Measurements from ENCODE around the gene TEAD1. TPM values are rescaled to one million over a fixed set of nuclear protein-coding genes. Genes with fewer than 3 reads are reported as not detected.
A peak's percentile ranks its signal among the peaks of the same experiment; 100 is the strongest.

Gene TEAD1
- total RNA-seq, 2 experiments from 2014 or later, result 0.59 to 0.65 TPM

- Mint-ChIP-seq H3K27me3 (peaks cover 62% of the 10 kb centered on the region), H3K4me3 (no peak overlapping the region), H3K4me1 (peaks cover 12% of the 10 kb centered on the region), H3K36me3 (ENCODE audit: low read depth) (no peaks in the 10 kb centered on the region), H3K27ac (no peak overlapping the region), H3K9me3 (ENCODE audit: low read depth) (no peaks in the 10 kb centered on the region)
- no peak for ATAC-seq
- ChIA-PET POLR2A (interaction anchor here (0.7 kb wide), 1 partner anchor 309 kb away, joined by 3 read pairs; no protein-coding TSS in a partner anchor), CTCF (interaction anchor here (1.4 kb wide), 1 partner anchor 13 kb away, joined by 3 read pairs; no protein-coding TSS in a partner anchor)
- intact Hi-C loops (cut with DNase I, micrococcal nuclease), result loop anchor here (5.0 to 10.0 kb wide), 3 partner anchors 206 to 1054 kb away; partner anchors contain the start of genes FAR1 (in 1 of the 2) and GALNT18 (in 1 of the 2)
- no peak for DNase-seq
These were observed 4.8 kb downstream of the TEAD1 start for GRCh38 chr11:12678991-12679390.

- no peak for ATAC-seq
- CTCF ChIA-PET, result interaction anchor here (1.4 kb wide), 1 partner anchor 13 kb away, joined by 3 read pairs; no protein-coding TSS in a partner anchor
- Mint-ChIP-seq H3K4me1 (peaks cover 12% of the 10 kb centered on the region), H3K27ac (no peak overlapping the region), H3K27me3 (peaks cover 65% of the 10 kb centered on the region), H3K9me3 (ENCODE audit: low read depth) (no peaks in the 10 kb centered on the region), H3K4me3 (no peak overlapping the region), H3K36me3 (ENCODE audit: low read depth) (no peaks in the 10 kb centered on the region)
- DNase-seq, result no peak
- intact Hi-C loops (cut with DNase I, micrococcal nuclease), result loop anchor here (5.0 to 10.0 kb wide), 3 partner anchors 205 to 1055 kb away; partner anchors contain the start of genes FAR1 (in 1 of the 2) and GALNT18 (in 1 of the 2)
- POLR2A ChIA-PET, result no interaction called here
These were observed 5.2 kb downstream of the TEAD1 start for GRCh38 chr11:12679471-12679870.

GRCh38 chr11:12680246-12680939, 6.2 kb downstream of the TEAD1 start:
- peaks cover 10% of the 10 kb centered on the region for H3K4me1 Mint-ChIP-seq
- intact Hi-C loops (cut with DNase I, micrococcal nuclease), result no loop called here
- no peak overlapping the region for H3K4me3 Mint-ChIP-seq
- DNase-seq (peak; percentile 37), ATAC-seq (no peak)
- H3K36me3 Mint-ChIP-seq (ENCODE audit: low read depth), result no peaks in the 10 kb centered on the region
- H3K27me3 Mint-ChIP-seq, result peaks cover 66% of the 10 kb centered on the region
- no peak overlapping the region for H3K27ac Mint-ChIP-seq
- H3K9me3 Mint-ChIP-seq (ENCODE audit: low read depth), result no peaks in the 10 kb centered on the region
- POLR2A ChIA-PET, result no interaction called here
- CTCF ChIA-PET, result no interaction called here

GRCh38 chr11:12680940-12681258, 6.7 kb downstream of the TEAD1 start:
- ChIA-PET POLR2A (no interaction called here), CTCF (interaction anchor here (0.6 kb wide), 1 partner anchor 690 kb away, joined by 3 read pairs; no protein-coding TSS in a partner anchor)
- no peak for DNase-seq
- Mint-ChIP-seq H3K9me3 (ENCODE audit: low read depth) (no peaks in the 10 kb centered on the region), H3K36me3 (ENCODE audit: low read depth) (no peaks in the 10 kb centered on the region), H3K27me3 (peaks cover 64% of the 10 kb centered on the region), H3K27ac (no peak overlapping the region), H3K4me3 (no peak overlapping the region), H3K4me1 (peaks cover 9% of the 10 kb centered on the region)
- no peak for ATAC-seq
- intact Hi-C loops (cut with DNase I, micrococcal nuclease), result no loop called here

- DNase-seq (no peak), ATAC-seq (no peak)
- intact Hi-C loops (cut with DNase I, micrococcal nuclease), result no loop called here
- no peak overlapping the region for H3K4me3 Mint-ChIP-seq
- CTCF ChIA-PET, result interaction anchor here (0.6 kb wide), 1 partner anchor 691 kb away, joined by 3 read pairs; no protein-coding TSS in a partner anchor
- peaks cover 15% of the 10 kb centered on the region for H3K4me1 Mint-ChIP-seq
- no peaks in the 10 kb centered on the region for H3K36me3 Mint-ChIP-seq (ENCODE audit: low read depth)
- POLR2A ChIA-PET, result no interaction called here
- H3K27ac Mint-ChIP-seq, result no peak overlapping the region
- peaks cover 58% of the 10 kb centered on the region for H3K27me3 Mint-ChIP-seq
- no peaks in the 10 kb centered on the region for H3K9me3 Mint-ChIP-seq (ENCODE audit: low read depth)
These were observed 7.2 kb downstream of the TEAD1 start for GRCh38 chr11:12681466-12681865.

GRCh38 chr11:12682288-12682687, 8.1 kb downstream of the TEAD1 start:
- intact Hi-C loops (cut with DNase I, micrococcal nuclease), result no loop called here
- CTCF ChIA-PET, result no interaction called here

GRCh38 chr11:12682737-12683500, 8.7 kb downstream of the TEAD1 start:
- intact Hi-C loops (cut with DNase I, micrococcal nuclease), result no loop called here
- ATAC-seq (no peak), DNase-seq (no peak)
- CTCF ChIA-PET, result interaction anchor here (0.8 kb wide), 1 partner anchor 12 kb away, joined by 3 read pairs; no protein-coding TSS in a partner anchor
- no peaks in the 10 kb centered on the region for H3K9me3 Mint-ChIP-seq (ENCODE audit: low read depth)
- H3K27ac Mint-ChIP-seq, result no peak overlapping the region
- H3K4me3 Mint-ChIP-seq, result no peak overlapping the region
- POLR2A ChIA-PET, result no interaction called here
- peaks cover 55% of the 10 kb centered on the region for H3K27me3 Mint-ChIP-seq
- peaks cover 20% of the 10 kb centered on the region for H3K4me1 Mint-ChIP-seq
- H3K36me3 Mint-ChIP-seq (ENCODE audit: low read depth), result no peaks in the 10 kb centered on the region

More at GRCh38 chr11:12682288-12682687, 8.1 kb downstream of the TEAD1 start:
- POLR2A ChIA-PET, result no interaction called here
- H3K27me3 Mint-ChIP-seq, result peaks cover 60% of the 10 kb centered on the region
- DNase-seq, result no peak
- H3K27ac Mint-ChIP-seq, result no peak overlapping the region
- H3K4me1 Mint-ChIP-seq, result peaks cover 20% of the 10 kb centered on the region
- ATAC-seq, result no peak
- H3K36me3 Mint-ChIP-seq (ENCODE audit: low read depth), result no peaks in the 10 kb centered on the region
- H3K4me3 Mint-ChIP-seq, result no peak overlapping the region
- H3K9me3 Mint-ChIP-seq (ENCODE audit: low read depth), result no peaks in the 10 kb centered on the region

GRCh38 chr11:12683874-12684273, 9.7 kb downstream of the TEAD1 start:
- POLR2A ChIA-PET, result no interaction called here
- no peak overlapping the region for H3K27ac Mint-ChIP-seq
- H3K9me3 Mint-ChIP-seq (ENCODE audit: low read depth), result no peaks in the 10 kb centered on the region

GRCh38 chr11:12684315-12684714, 10.1 kb downstream of the TEAD1 start:
- ChIA-PET POLR2A (no interaction called here), CTCF (no interaction called here)
- Mint-ChIP-seq H3K4me1 (peaks cover 20% of the 10 kb centered on the region), H3K36me3 (ENCODE audit: low read depth) (no peaks in the 10 kb centered on the region), H3K4me3 (no peak overlapping the region), H3K9me3 (ENCODE audit: low read depth) (no peaks in the 10 kb centered on the region), H3K27me3 (peaks cover 54% of the 10 kb centered on the region), H3K27ac (no peak overlapping the region)
- ATAC-seq (no peak), DNase-seq (no peak)
- intact Hi-C loops (cut with DNase I, micrococcal nuclease), result no loop called here

More at GRCh38 chr11:12683874-12684273, 9.7 kb downstream of the TEAD1 start:
- intact Hi-C loops (cut with DNase I, micrococcal nuclease), result no loop called here
- DNase-seq (no peak), ATAC-seq (no peak)
- CTCF ChIA-PET, result no interaction called here
- peaks cover 20% of the 10 kb centered on the region for H3K4me1 Mint-ChIP-seq
- peaks cover 54% of the 10 kb centered on the region for H3K27me3 Mint-ChIP-seq
- H3K36me3 Mint-ChIP-seq (ENCODE audit: low read depth), result no peaks in the 10 kb centered on the region
- no peak overlapping the region for H3K4me3 Mint-ChIP-seq

GRCh38 chr11:12684816-12685215, 10.6 kb downstream of the TEAD1 start:
- H3K4me1 Mint-ChIP-seq, result peaks cover 20% of the 10 kb centered on the region
- ATAC-seq (no peak), DNase-seq (no peak)
- no peaks in the 10 kb centered on the region for H3K36me3 Mint-ChIP-seq (ENCODE audit: low read depth)
- no peak overlapping the region for H3K27ac Mint-ChIP-seq
- peaks cover 57% of the 10 kb centered on the region for H3K27me3 Mint-ChIP-seq
- no peak overlapping the region for H3K4me3 Mint-ChIP-seq
- intact Hi-C loops (cut with DNase I, micrococcal nuclease), result no loop called here
- ChIA-PET POLR2A (interaction anchor here (0.6 kb wide), 2 partner anchors 39 to 103 kb away, joined by 4 to 7 read pairs; no protein-coding TSS in a partner anchor), CTCF (no interaction called here)
- no peaks in the 10 kb centered on the region for H3K9me3 Mint-ChIP-seq (ENCODE audit: low read depth)

- Mint-ChIP-seq H3K36me3 (ENCODE audit: low read depth) (no peaks in the 10 kb centered on the region), H3K9me3 (ENCODE audit: low read depth) (no peaks in the 10 kb centered on the region), H3K27me3 (peaks cover 56% of the 10 kb centered on the region), H3K4me3 (no peak overlapping the region), H3K4me1 (peaks cover 17% of the 10 kb centered on the region), H3K27ac (no peak overlapping the region)
- ChIA-PET CTCF (no interaction called here), POLR2A (interaction anchor here (0.6 kb wide), 2 partner anchors 40 to 102 kb away, joined by 4 to 7 read pairs; no protein-coding TSS in a partner anchor)
- DNase-seq, result no peak
- no peak for ATAC-seq
- intact Hi-C loops (cut with DNase I, micrococcal nuclease), result no loop called here
These were observed 11.0 kb downstream of the TEAD1 start for GRCh38 chr11:12685229-12685628.

Measured in activated CD4-positive, alpha-beta T cell treated with anti-CD3 and anti-CD28 coated beads for 36 hours (primary cell).